Panc1 (cell line): ENCODE data around the gene IL1A.

ENCODE experiments used
- CTCF ChIP-seq: fragments of 450-650 bp; IDR thresholded peaks from 2 replicates; pipeline ENCODE4 v1.5.1; 2017; ENCODE audit warnings: mild to moderate bottlenecking
- REST ChIP-seq, 2 experiments: IDR thresholded peaks; 2 replicates each; pipeline ENCODE4 v1.6.1; 2011 to 2012; ENCODE audit warnings: low read depth in 2 of 2, control low read depth in 1 of 2, low read length in 1 of 2, mild to moderate bottlenecking in 1 of 2, moderate library complexity in 1 of 2; ENCODE audit not compliant: insufficient read depth in 1 of 2

GRCh38 chr2:112789186-112789585 is 4.9 kb upstream of the IL1A start:
- TF ChIP-seq CTCF = no peak
- TF ChIP-seq REST (IDR thresholded peaks at IDR 0.05; ENCODE audit: insufficient read depth in 1 of 2, low read depth in 2 of 2, low read length in 1 of 2) = no peak
